Ectodermal cell (in vitro differentiated cells): ENCODE results near the gene RASL12.
"Not testable (repeated sequence)": the region's sequence is repeated elsewhere in the genome, so short reads cannot be mapped to it uniquely, and the experiment has no call there.

ENCODE experiments used
- H3K27ac ChIP-seq: 2 replicates; pipeline ENCODE4 v1.7.0; 2013; ENCODE audit warnings: mild to moderate bottlenecking, low read depth, low read length; ENCODE audit not compliant: insufficient read depth, poor library complexity, severe bottlenecking
- H3K27me3 ChIP-seq: 2 replicates; pipeline ENCODE4 v1.7.0; 2013; ENCODE audit warnings: mild to moderate bottlenecking, low read length; ENCODE audit not compliant: insufficient read depth, control insufficient read depth, poor library complexity, severe bottlenecking
- H3K36me3 ChIP-seq: one replicate; pipeline ENCODE4 v1.7.0; 2013; ENCODE audit warnings: low read length; ENCODE audit not compliant: control insufficient read depth, insufficient read depth
- H3K4me1 ChIP-seq: one replicate; pipeline ENCODE4 v1.7.0; 2013; ENCODE audit warnings: low read length; ENCODE audit not compliant: control insufficient read depth, insufficient read depth
- H3K4me3 ChIP-seq: 2 replicates; pipeline ENCODE4 v1.7.0; 2013; ENCODE audit warnings: low read depth, low read length, control low read depth; ENCODE audit not compliant: insufficient read depth
- H3K9me3 ChIP-seq: 2 replicates; pipeline ENCODE4 v1.7.0; 2013; ENCODE audit warnings: mild to moderate bottlenecking, low read length, moderate library complexity; ENCODE audit not compliant: control insufficient read depth
- WGBS, 2 experiments: methylation state at CpG; one replicate each; pipeline ENCODE4 v1.1.7; 2013; ENCODE audit warnings: missing lambda C conversion rate in 2 of 2; 5-methylcytosine and 5-hydroxymethylcytosine counted together

RASL12 gene

GRCh38 chr15:65100442-65100841, 32.7 kb upstream of the RASL12 start:
- no peak overlapping the region for H3K27ac ChIP-seq
- H3K9me3 ChIP-seq = no peaks in the 10 kb centered on the region
- H3K36me3 ChIP-seq = no peaks in the 10 kb centered on the region
- no peak overlapping the region for H3K4me3 ChIP-seq
- no peaks in the 10 kb centered on the region for H3K4me1 ChIP-seq
- WGBS, 2 experiments = 95 to 99% methylated on average over 6 to 7 of the region's 7 CpGs
- H3K27me3 ChIP-seq = peaks cover 19% of the 10 kb centered on the region

- H3K27ac ChIP-seq, H3K36me3 ChIP-seq, H3K4me3 ChIP-seq, H3K4me1 ChIP-seq, H3K9me3 ChIP-seq: not testable (repeated sequence)
- WGBS, 2 experiments = 93 to 95% methylated on average over 10 of the region's 10 CpGs
- peaks cover 19% of the 10 kb centered on the region for H3K27me3 ChIP-seq
Measured at GRCh38 chr15:65099801-65100200, 32.0 kb upstream of the RASL12 start.

GRCh38 chr15:65099336-65099735, 31.5 kb upstream of the RASL12 start:
- H3K4me1 ChIP-seq = no peaks in the 10 kb centered on the region
- H3K27ac ChIP-seq = no peak overlapping the region

DNA sequence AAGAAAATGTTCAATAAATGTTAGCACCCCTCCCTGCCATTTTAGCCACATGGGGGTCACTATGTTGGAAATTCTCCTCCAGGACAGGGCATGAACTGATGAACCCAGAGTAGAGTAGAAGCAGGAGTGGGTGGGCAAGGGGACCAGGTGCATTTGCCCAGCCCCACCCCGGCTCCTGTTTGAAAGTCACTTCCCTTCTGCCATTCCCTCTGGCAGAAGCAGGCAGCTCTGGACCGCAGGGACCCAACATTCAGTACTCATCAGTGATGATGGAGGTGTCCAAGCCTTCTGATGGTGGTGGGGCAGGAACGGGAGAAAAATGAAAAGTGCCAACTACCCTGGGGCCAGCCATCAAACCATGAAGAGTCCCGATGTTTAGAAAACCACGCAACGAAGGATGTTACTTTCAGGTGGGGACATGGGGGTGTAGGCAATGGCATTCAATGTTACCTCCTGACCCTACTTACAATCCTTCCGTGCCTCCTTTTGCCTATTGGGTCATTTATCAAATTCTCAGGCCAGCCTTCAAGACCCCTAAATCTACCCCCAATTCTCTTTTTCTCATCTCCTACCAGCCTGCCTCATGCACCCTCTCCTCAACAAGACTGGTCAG, 30.0 kb upstream of the RASL12 start:
- Histone ChIP-seq H3K4me3 (no peak overlapping the region), H3K36me3 (no peaks in the 10 kb centered on the region), H3K27ac (no peak overlapping the region), H3K27me3 (peaks cover 11% of the 10 kb centered on the region), H3K4me1 (no peaks in the 10 kb centered on the region), H3K9me3 (no peaks in the 10 kb centered on the region)
- WGBS, 2 experiments = 94 to 95% methylated on average over 7 of the region's 7 CpGs

More at GRCh38 chr15:65099336-65099735, 31.5 kb upstream of the RASL12 start:
- Histone ChIP-seq H3K9me3 (no peaks in the 10 kb centered on the region), H3K4me3 (no peak overlapping the region), H3K36me3 (no peaks in the 10 kb centered on the region), H3K27me3 (peaks cover 19% of the 10 kb centered on the region)
- 94 to 96% methylated on average over 5 of the region's 5 CpGs for WGBS, 2 experiments

- Histone ChIP-seq H3K4me1 (no peaks in the 10 kb centered on the region), H3K27ac (no peak overlapping the region), H3K4me3 (no peak overlapping the region), H3K27me3 (peaks cover under 1% of the 10 kb centered on the region), H3K9me3 (no peaks in the 10 kb centered on the region), H3K36me3 (no peaks in the 10 kb centered on the region)
- 92 to 94% methylated on average over 6 of the region's 6 CpGs for WGBS, 2 experiments
Measured at GRCh38 chr15:65096481-65097385, 28.9 kb upstream of the RASL12 start.

GRCh38 chr15:65095747-65096104, 27.9 kb upstream of the RASL12 start:
- H3K27me3 ChIP-seq = no peaks in the 10 kb centered on the region
- H3K36me3 ChIP-seq = no peaks in the 10 kb centered on the region
- no peak overlapping the region for H3K27ac ChIP-seq
- no peaks in the 10 kb centered on the region for H3K9me3 ChIP-seq
- WGBS, 2 experiments = 91 to 93% methylated on average over 6 of the region's 6 CpGs
- no peaks in the 10 kb centered on the region for H3K4me1 ChIP-seq
- H3K4me3 ChIP-seq = no peak overlapping the region

- Histone ChIP-seq H3K9me3 (no peaks in the 10 kb centered on the region), H3K27ac (no peak overlapping the region)
- 84 to 86% methylated on average over 5 of the region's 5 CpGs for WGBS, 2 experiments
Measured at GRCh38 chr15:65095011-65095746, 27.4 kb upstream of the RASL12 start.

DNA sequence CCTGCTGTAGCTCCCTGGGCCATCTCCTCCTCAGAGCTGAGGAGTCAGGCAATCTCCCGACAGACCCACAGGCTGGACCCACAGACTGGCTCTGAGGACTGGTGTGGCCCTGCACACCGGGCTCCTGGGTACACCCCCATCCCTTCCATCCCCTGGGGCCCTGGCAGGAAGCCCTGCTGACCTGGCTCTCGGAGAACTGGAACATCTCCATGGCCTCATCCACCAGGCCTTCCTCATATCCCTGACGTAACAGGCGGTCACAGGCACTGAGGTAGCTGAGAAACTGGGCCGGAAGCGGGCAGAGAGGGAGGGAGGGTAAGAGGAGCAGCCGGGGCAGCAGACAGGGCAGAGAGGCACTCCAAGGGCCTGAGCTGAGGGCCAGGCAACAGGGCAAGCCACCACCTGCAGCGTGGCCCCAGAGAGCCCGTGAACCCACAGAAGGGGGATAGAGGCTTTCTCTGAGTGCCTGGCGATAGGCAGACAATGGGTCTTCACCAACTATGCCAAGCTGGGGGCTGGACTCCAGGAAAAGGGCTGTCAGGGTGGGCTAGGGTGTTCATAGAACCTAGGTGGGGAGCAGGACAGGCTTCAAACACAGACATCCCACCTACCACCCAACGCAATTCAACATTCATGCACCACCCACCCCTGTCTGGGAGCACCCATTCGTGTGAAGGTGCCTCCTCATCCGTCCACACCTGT, 26.7 kb upstream of the RASL12 start:
- Histone ChIP-seq H3K27ac (no peak overlapping the region), H3K4me1 (peaks cover 2% of the 10 kb centered on the region), H3K27me3 (no peaks in the 10 kb centered on the region), H3K36me3 (no peaks in the 10 kb centered on the region), H3K9me3 (no peaks in the 10 kb centered on the region), H3K4me3 (no peak overlapping the region)
- 94 to 95% methylated on average over 14 of the region's 14 CpGs for WGBS, 2 experiments

More at GRCh38 chr15:65095011-65095746, 27.4 kb upstream of the RASL12 start:
- Histone ChIP-seq H3K4me3 (no peak overlapping the region), H3K36me3 (no peaks in the 10 kb centered on the region), H3K4me1 (no peaks in the 10 kb centered on the region), H3K27me3 (no peaks in the 10 kb centered on the region)

DNA sequence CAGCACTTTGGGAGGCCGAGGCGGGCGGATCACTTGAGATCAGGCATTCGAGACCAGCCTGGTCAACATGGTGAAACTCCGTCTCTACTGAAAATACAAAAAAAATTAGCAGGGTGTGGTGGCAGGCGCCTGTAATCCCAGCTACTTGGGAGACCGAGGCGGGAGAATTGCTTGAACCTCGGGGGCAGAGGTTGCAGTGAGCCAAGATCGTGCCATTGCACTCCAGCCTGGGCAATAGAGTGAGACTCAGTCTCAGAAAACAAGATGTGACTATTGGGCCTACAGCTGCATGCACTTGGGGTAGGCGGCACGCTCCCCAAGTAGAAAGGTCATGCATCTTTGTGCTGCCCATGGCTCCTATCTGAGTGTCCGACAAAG, 26.0 kb upstream of the RASL12 start:
- not testable (repeated sequence) for H3K27me3 ChIP-seq, H3K4me1 ChIP-seq, H3K9me3 ChIP-seq, H3K36me3 ChIP-seq, H3K4me3 ChIP-seq, H3K27ac ChIP-seq
- WGBS, 2 experiments = 89 to 91% methylated on average over 13 of the region's 13 CpGs
